GM21723 (cell line): ENCODE measurements around the gene NFRKB.

Experiments
- ATAC-seq: cut with Tn5 transposase; IDR thresholded peaks from one replicate; pipeline ENCODE4 v1.9.1; 2021; ENCODE audit warnings: mild to moderate bottlenecking, moderate library complexity; ENCODE audit not compliant: unreplicated experiment

Gene NFRKB

DNA sequence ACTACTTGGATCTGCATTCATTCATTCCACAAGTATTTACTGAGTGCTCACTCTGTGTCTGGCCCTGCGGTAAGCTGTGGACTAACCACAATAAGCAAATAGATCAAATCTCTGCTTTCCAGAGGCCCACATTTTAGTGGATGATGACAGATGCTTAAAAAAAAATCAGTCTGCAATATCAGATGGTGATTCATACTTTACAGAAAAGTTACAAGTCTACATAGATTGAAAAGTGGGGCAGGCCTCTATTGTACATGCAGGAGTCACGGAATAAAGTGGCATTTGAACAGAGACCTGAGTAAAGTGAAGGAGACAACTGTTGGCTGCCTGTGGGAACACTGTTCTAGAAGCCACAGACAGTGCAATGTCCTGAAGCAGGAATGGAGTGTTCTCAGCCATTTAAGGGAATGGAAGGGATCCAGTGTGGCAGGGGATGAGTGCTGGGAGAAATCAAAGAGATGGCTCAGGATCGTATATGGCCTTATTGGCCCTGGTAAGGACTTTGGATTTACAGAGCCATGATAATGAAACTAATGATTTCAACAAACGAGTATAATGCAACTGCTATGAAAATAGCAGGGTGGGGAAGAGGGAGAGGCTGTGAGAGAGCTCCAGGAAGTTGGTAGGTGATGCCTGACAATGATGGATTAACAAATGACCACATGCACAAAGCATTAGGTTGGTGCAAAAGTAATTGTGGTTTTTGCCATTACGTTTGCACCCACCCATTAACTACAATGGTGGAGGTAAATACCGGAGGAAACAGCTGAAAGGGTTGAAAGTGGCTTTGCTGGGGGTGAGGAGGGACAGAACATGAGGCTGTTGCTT lies 48.7 kb downstream of the NFRKB start:
- no peak for ATAC-seq
